HG02870 (cell line): ENCODE measurements around the gene CDA.

ENCODE experiments used
- ATAC-seq: cut with Tn5 transposase; IDR thresholded peaks from one replicate; pipeline ENCODE4 v1.9.1; 2021; ENCODE audit warnings: mild to moderate bottlenecking, moderate library complexity; ENCODE audit not compliant: unreplicated experiment

The CDA gene

DNA sequence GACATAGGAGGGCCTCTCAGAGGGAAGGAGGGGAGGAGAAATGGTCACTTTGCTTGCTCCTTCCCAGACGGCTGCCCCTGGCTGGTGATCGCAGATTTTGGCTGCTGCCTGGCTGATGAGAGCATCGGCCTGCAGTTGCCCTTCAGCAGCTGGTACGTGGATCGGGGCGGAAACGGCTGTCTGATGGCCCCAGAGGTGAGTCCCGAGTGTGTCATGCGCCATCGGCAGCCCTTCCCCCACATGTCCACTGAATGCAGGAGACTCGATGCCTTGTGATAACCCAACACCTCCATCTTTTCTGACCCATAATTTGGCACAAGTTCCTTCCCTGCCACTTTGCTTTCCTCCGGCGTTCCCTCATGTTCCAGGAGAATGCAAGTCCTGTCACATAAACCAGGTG, 59.5 kb downstream of the CDA start:
- no peak for ATAC-seq

GRCh38 chr1:20648946-20649345, 60.0 kb downstream of the CDA start:
- ATAC-seq: no peak

DNA sequence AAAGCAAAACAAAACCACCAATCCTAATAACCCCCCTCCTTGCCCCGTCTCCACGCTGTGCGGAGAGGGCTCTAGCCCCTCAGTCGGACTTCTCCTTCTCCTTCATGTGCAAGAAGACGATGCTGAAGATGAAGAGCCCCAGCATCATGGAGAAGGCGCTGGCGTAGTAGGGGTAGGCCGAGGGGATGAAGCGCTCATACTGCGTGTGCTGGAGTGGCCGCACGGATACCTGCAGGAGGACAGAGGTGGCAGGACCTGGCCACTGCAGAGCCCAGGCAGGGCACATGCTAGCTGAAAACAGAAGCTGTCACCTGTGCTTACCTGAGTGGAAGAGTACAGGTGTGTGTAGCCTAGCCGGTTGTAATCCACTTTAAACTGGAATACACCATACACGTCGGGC, 63.4 kb downstream of the CDA start:
- ATAC-seq: no peak

DNA sequence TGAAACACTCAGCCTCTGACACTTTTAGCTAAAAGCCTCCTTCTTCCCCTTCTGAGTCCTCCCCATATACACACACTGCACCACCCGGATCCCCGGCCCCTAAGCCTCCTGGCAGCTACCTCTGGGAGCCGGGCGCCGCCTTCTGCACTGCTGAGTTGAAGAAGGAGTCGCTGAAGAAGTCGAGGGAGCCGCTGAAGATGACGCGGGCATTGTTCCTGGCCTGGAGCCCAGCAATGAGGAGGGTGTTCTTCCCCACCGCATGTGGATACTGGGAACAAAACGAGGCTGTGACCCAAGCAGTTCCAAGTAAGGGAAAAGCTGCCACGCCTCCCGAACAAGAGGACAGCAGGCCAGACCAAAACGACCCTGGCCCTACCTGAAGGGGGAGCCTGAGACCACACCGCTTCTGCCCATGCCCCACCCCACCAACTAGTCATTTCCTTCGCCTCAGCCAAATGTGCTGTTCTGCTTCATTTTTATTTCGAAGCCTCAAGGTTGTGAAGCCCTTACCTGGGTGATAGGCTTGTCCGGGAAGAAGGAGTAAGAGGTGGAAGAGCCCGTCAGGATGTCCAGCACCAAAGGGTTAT, 65.3 kb downstream of the CDA start:
- no peak for ATAC-seq

DNA sequence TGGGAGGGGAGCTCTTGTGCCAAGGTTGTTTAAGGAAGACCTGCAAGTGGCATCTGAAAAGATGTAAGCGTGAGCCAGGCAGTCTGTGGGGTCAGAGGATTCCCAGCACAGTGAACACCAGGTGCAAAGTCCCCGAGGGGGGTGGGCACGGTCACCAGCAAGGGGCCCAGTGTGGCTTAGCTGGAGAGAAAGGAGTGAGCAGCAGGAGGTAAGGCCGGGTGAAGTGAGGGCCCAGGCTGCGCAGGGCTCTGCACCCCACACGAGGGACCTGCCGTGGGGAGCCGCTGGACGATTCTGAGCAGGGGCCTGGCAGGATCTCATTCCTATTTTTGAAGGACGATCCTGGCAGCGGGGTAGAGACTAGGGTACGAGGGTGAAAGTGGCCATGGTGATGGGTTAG, 68.1 kb downstream of the CDA start:
- no peak for ATAC-seq

- no peak for ATAC-seq
Observed at GRCh38 chr1:20658166-20658915, 69.4 kb downstream of the CDA start.

DNA sequence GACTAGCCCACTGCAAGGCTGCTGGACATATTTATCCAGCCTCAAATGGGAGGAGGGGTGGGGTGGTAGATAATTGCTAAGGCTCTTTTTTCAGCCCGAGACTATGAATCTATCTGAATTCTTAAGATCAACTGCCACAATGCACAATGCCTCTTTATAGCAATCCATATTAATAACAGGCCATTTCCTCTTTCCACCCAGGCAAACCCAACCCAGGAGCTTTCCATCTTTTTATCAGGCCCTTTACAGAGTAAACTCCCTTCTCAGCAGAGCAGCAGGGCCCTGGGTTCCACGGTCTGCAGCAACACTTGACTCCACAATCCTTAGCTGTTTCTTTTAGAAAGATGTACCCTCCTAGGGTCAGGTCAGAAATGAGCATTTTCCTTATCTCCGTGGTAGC, 71.5 kb downstream of the CDA start:
- ATAC-seq: no peak

DNA sequence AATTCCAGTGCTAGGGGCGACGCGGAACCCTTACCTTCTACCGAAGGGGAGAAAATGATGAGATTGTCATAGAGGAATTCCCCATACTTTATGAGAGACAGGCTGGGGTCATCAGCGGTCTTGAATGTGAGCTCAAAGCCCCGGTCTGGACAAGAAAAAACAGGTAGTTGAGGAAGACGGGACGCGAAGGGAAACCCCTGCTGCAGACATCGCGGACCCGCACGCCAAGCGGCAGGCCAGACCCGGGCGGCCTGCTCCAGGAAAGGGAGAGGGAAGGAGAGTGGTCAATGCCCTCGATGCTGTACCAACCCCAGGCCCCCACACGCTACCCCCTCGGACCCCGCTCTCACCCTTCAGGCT, 71.9 kb downstream of the CDA start:
- ATAC-seq: peak; percentile 1

DNA sequence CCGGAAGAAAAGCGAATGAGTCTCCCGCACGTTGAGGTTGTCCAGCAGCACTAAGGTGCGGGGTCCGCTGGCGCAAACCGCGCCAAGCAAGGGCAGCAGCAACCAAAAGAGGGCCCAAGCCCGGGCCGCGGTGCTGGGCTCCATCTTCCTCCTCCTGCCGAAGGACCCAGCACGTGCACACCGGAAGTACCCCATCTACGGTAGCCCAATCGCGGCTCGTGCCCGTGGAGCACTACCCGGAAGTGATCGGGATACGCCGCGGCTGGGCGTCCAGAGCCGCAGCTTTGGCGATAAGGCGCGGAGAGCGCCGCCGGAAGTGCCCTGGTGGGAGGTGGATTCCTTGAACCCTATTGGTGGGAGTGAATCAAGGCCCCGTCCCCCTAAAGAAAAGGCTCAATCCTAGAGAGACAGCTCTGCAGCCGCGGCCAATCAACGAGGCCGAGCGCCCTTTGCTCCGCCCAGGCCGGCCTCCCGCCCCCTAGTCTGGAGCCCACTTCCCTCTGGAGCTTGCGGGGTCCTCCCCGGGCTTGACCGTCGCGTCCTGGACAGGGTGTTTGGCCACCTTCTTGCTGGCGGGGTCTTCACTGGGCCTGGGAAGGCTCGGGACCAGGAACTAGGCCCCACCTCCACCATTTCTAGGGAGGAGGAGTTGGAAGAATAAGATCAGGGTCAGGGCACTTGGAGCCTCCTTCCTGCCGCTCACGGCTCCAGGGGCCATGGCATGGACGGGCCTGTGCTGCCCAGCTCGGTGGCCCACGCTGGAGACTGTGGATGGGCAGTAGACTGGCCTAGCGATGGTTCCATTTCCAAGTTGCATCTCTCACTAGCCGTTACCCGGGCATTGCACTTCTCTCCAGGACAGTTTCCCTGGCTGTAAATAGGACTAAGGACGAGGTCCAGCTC, 72.6 kb downstream of the CDA start, which contains the start of gene DDOST:
Gene DDOST, minus strand, starts transcription at position 163 of the 903 bp plus-strand sequence. Its CDS starts 19 bp downstream, at position 144.
- peak; percentile 97 for ATAC-seq

DNA sequence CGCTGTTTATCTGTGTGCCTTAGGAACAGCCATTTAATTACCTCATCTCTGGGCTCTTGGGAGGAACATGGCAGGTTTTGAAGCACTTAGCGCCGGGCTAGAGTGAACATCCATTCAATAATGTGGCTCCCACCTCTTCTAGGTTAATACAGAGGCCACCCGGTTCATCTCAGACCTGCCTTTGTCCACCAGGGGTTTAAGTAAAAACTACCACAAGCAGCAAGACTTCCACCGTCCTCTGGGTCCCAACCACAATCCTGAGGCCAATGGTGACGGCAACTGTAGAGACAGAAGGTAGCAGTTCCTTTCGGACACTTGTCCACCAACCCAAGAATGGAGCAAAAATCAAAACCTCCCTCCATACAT, 73.2 kb downstream of the CDA start:
- ATAC-seq: no peak

DNA sequence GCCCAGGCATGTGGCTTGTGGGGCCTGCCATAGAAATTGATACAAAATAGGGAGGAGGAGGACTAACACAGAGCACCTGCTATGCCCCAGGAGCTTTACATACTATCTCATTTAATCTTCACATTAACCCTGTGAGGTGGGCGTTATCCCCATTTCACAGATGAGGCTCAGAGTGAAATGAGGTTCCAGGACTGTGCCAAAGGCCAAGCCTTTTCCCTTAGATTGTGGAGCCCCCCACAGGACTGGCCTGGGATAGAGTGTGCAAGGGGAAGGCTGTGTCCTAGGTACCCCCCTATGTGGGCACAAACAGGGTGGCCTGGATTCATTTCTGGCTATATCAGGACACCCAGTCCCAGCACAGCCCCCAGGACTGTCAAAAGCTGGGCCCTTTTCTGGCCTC, 74.5 kb downstream of the CDA start:
- no peak for ATAC-seq

DNA sequence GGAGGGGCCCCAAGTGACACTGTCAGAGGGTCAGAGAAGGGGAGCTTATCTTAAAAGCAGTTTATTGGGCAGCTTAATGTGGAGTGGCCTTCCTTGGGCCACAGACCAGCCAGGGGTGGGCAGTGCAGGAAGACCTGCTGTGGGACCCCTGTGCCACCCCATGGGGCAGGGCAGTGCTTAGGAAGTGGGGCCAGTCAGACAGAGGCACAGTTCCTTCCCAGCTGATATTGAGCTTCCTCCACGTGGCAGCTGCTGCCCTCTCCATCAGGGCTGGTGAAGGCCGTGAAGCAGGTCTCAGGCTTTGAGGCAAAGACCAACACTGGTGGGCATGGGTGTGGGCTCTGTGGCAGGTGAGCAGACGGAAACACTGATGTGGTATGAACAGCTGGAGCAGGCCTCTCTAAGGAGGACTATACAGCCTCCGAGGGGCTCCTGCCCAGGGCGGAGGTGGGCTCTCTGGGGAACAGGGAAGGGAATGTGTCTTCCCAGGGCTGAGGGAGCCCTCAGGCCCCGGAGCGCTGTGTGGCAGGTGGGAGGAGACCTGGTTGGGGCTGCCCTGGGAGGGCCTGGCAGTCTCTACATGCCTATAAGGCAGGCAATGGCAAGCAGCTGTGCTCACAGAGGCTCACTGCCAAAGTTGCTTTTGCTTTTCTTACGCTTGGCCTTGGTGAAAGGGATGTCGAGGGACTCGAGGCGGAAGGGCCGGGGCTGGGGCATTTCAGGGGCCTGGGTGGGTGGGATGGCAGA, 75.2 kb downstream of the CDA start:
- ATAC-seq: no peak

DNA sequence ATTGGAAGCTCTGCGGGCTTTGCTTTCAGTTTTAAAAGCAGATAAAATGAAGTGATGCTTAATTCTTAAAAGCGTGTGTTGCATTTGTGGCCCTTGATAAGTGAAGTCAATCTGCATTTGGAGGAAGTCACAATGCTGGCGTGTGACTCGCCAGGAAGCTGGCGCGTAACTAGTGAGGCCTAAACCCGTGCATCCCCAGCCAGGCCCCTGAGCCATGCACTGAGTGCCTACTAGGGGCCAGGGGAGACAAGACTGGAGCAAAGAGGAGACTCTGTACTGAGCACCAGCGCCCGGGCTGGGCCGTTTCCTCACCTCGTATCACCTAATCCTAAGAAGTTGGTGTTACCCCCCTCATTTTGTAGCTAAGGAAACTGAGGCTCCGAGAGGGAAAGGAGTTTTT, 76.8 kb downstream of the CDA start:
- no peak for ATAC-seq

DNA sequence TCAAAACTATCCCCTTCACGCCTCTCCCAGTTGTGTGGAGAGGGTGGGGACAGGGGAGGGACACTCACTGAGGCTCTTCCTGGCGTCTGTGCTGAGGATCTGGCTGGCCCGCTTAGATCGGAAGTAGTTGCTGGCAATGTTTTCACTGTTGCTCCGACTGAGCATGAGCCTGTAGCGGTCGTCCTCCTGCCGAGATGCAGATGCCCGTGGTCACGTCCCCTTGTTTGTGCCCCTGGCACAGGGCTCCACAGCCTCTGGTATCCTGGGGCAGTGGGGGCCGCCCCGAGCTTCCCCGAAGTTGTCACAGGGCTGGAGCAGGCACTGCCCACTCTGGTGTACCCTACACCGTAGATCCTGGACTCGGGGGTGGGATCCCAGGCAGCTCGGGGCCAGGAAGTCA, 77.2 kb downstream of the CDA start:
- no peak for ATAC-seq

DNA sequence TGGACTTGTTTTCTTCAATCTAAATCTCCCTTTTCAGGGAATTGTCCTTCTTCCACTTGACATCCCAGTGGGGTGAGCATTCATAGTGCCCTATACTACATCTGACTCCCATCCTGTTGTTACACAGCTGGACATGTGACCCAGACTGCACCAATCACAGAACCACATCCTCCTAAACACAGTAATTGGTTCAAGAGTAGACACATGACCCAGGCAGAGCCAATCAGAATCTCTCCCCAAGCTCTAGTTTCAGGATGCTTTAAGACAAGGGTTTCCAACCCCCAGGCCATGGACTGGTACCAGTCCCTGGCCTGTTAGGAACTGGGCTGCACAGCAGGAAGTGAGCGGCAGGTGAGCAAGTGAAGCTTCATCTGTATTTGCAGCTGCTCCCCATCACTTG, 77.9 kb downstream of the CDA start:
- ATAC-seq: no peak
